H1 (cell line): ENCODE measurements around the gene HIVEP3. TPM values are rescaled to one million over a fixed set of nuclear protein-coding genes. Genes with fewer than 3 reads are reported as not detected.

Source experiments
- CTCF ChIA-PET: fragments of 300-600 bp; sonication (Branson Sonifier 250); formaldehyde crosslinking; loops from one replicate; lab custom pipeline; 2021; ENCODE audit not compliant: partially characterized antibody; lab: Charles Lee
- POLR2A ChIA-PET: fragments of 300-600 bp; sonication (Branson Sonifier 250); formaldehyde crosslinking; loops from one replicate; lab custom pipeline; 2021; ENCODE audit warnings: inconsistent platforms; ENCODE audit not compliant: partially characterized antibody; lab: Charles Lee
- DNase-seq, 2 experiments: peaks; one replicate each; pipeline versions ENCODE4 v3.0.0 to v3.0.0-alpha.2; 2010 to 2022; ENCODE audit warnings: low spot score in 2 of 2, low read depth in 1 of 2, mixed read lengths in 1 of 2
- FAIRE-seq: peaks from 2 replicates; lab custom pipeline; 2011; peaks lifted over from hg19 to GRCh38; lab: Jason Lieb, UNC
- H2AFZ ChIP-seq: 2 replicates; pipeline ENCODE4 v1.8.1; 2012; ENCODE audit warnings: low read length, inconsistent platforms
- H2AK5ac ChIP-seq: 2 replicates; pipeline ENCODE4 v1.6.1; 2013; ENCODE audit warnings: low read depth, low read length
- H2BK120ac ChIP-seq: replicated peaks from 2 replicates; pipeline ENCODE3; 2013; ENCODE audit warnings: low read depth, low read length, inconsistent platforms
- H2BK12ac ChIP-seq: 2 replicates; pipeline ENCODE4 v1.6.1; 2013; ENCODE audit warnings: low read depth, low read length
- H2BK15ac ChIP-seq: 2 replicates; pipeline ENCODE4 v1.6.1; 2013; ENCODE audit warnings: low read length
- H2BK20ac ChIP-seq: 2 replicates; pipeline ENCODE4 v1.6.1; 2013; ENCODE audit warnings: low read length
- H2BK5ac ChIP-seq: 2 replicates; pipeline ENCODE4 v1.6.1; 2013; ENCODE audit warnings: low read depth, low read length
- H3K14ac ChIP-seq: 2 replicates; pipeline ENCODE4 v1.6.1; 2013; ENCODE audit warnings: inconsistent platforms; ENCODE audit not compliant: insufficient read length
- H3K18ac ChIP-seq: 2 replicates; pipeline ENCODE4 v1.6.1; 2013; ENCODE audit warnings: low read length; ENCODE audit errors: extremely low read depth
- H3K23ac ChIP-seq: 2 replicates; pipeline ENCODE4 v1.6.1; 2013; ENCODE audit warnings: inconsistent platforms; ENCODE audit not compliant: insufficient read length
- H3K23me2 ChIP-seq: 2 replicates; pipeline ENCODE4 v1.6.1; 2013; ENCODE audit warnings: low read depth, low read length
- H3K27ac ChIP-seq: 2 replicates; pipeline ENCODE4 v1.6.1; 2011; ENCODE audit warnings: low read depth, low read length, inconsistent platforms
- H3K27me3 ChIP-seq, 4 experiments: replicated peaks in 1 of 4; 1 replicate in 1 of 4; 2 replicates in 3 of 4; pipeline versions ENCODE4 v1.6.1 to v1.8.1; 2011 to 2013; ENCODE audit warnings: low read length in 3 of 4, mild to moderate bottlenecking in 3 of 4, inconsistent platforms in 2 of 4, mixed read lengths in 2 of 4, moderate library complexity in 1 of 4; ENCODE audit not compliant: control insufficient read depth in 3 of 4, insufficient read depth in 3 of 4; ENCODE audit errors: extremely low read depth in 1 of 4
- H3K36me3 ChIP-seq, 4 experiments: 2 replicates each; pipeline versions ENCODE4 v1.6.1 to v1.8.1; 2011 to 2013; ENCODE audit warnings: mild to moderate bottlenecking in 4 of 4, low read length in 3 of 4, moderate library complexity in 2 of 4, control low read depth in 1 of 4, inconsistent platforms in 1 of 4; ENCODE audit not compliant: insufficient read depth in 4 of 4, control insufficient read depth in 2 of 4
- H3K4ac ChIP-seq: replicated peaks from 2 replicates; pipeline ENCODE3; 2013; ENCODE audit warnings: low read length, low read depth, mixed read lengths, inconsistent platforms; ENCODE audit not compliant: insufficient read length
- H3K4me1 ChIP-seq, 4 experiments: replicated peaks in 1 of 4; 1 replicate in 1 of 4; 2 replicates in 3 of 4; pipeline versions ENCODE4 v1.6.1 to v1.8.1; 2011 to 2013; ENCODE audit warnings: low read length in 3 of 4, inconsistent platforms in 2 of 4, mixed read lengths in 1 of 4; ENCODE audit not compliant: insufficient read depth in 4 of 4, control insufficient read depth in 3 of 4
- H3K4me2 ChIP-seq, 2 experiments: 2 replicates each; pipeline versions ENCODE4 v1.6.1 to v1.8.1; 2011 to 2013; ENCODE audit warnings: low read depth in 2 of 2, low read length in 2 of 2, control low read depth in 1 of 2, inconsistent platforms in 1 of 2, mild to moderate bottlenecking in 1 of 2; ENCODE audit not compliant: insufficient read depth in 1 of 2
- H3K4me3 ChIP-seq, 4 experiments: fragments of 200-600, 300-600 bp in 1 of 4; sonication (generic), shearing (Covaris generic), sonication (Bioruptor Twin) in 1 of 4; 2 replicates each; pipeline versions ENCODE4 v1.5.1 to v1.8.1; 2011 to 2016; ENCODE audit warnings: low read length in 4 of 4, low read depth in 3 of 4, control low read depth in 2 of 4, inconsistent platforms in 2 of 4, mild to moderate bottlenecking in 2 of 4, mixed read lengths in 1 of 4, moderate library complexity in 1 of 4; ENCODE audit not compliant: insufficient read depth in 2 of 4; ENCODE audit errors: extremely low read depth in 1 of 4
- H3K56ac ChIP-seq: replicated peaks from 2 replicates; pipeline ENCODE3; 2013; ENCODE audit warnings: low read depth, mild to moderate bottlenecking, mixed read lengths, low read length, inconsistent platforms; ENCODE audit not compliant: insufficient read length
- H3K79me1 ChIP-seq: 2 replicates; pipeline ENCODE4 v1.6.1; 2013; ENCODE audit warnings: low read depth, low read length, control low read depth
- H3K79me2 ChIP-seq, 2 experiments: 2 replicates each; pipeline versions ENCODE4 v1.6.1 to v1.8.1; 2012 to 2013; ENCODE audit warnings: low read length in 2 of 2, mild to moderate bottlenecking in 2 of 2, inconsistent platforms in 1 of 2; ENCODE audit not compliant: insufficient read depth in 2 of 2, control insufficient read depth in 1 of 2
- H3K9ac ChIP-seq, 4 experiments: replicated peaks in 1 of 4; 1 replicate in 1 of 4; 2 replicates in 3 of 4; pipeline versions ENCODE4 v1.6.1 to v1.8.1; 2011 to 2013; ENCODE audit warnings: low read depth in 3 of 4, low read length in 3 of 4, control low read depth in 2 of 4, mild to moderate bottlenecking in 2 of 4, moderate library complexity in 2 of 4, inconsistent platforms in 1 of 4; ENCODE audit errors: extremely low read depth in 1 of 4
- H3K9me3 ChIP-seq, 2 experiments: 2 replicates each; pipeline versions ENCODE4 v1.6.1 to v1.8.1; 2012 to 2013; ENCODE audit warnings: mild to moderate bottlenecking in 2 of 2, moderate library complexity in 2 of 2, control low read depth in 1 of 2, inconsistent platforms in 1 of 2, low read depth in 1 of 2, low read length in 1 of 2, mixed read lengths in 1 of 2; ENCODE audit not compliant: insufficient read depth in 2 of 2
- H4K20me1 ChIP-seq, 2 experiments: replicated peaks in 1 of 2; 2 replicates each; pipeline versions ENCODE3 to v1.8.1; 2011 to 2013; ENCODE audit warnings: inconsistent platforms in 2 of 2, low read length in 2 of 2, mild to moderate bottlenecking in 1 of 2; ENCODE audit not compliant: insufficient read depth in 2 of 2, control insufficient read depth in 1 of 2
- H4K5ac ChIP-seq: 2 replicates; pipeline ENCODE4 v1.6.1; 2013; ENCODE audit warnings: low read length, low read depth, mixed read lengths, inconsistent platforms; ENCODE audit not compliant: insufficient read length
- H4K8ac ChIP-seq: 2 replicates; pipeline ENCODE4 v1.8.0; 2013; ENCODE audit warnings: mild to moderate bottlenecking, moderate library complexity, low read length, inconsistent platforms; ENCODE audit not compliant: insufficient read depth; ENCODE audit errors: extremely low read depth
- H4K91ac ChIP-seq: replicated peaks from 2 replicates; pipeline ENCODE3; 2013; ENCODE audit warnings: low read length, mixed read lengths, inconsistent platforms; ENCODE audit not compliant: insufficient read length
- CBX8 ChIP-seq: fragments of 300-800, 300-1000 bp; sonication (generic); IDR thresholded peaks from 2 replicates; pipeline ENCODE4 v1.7.1; 2016; ENCODE audit warnings: low read depth, low read length, borderline replicate concordance
- CREB1 ChIP-seq: IDR thresholded peaks from 2 replicates; pipeline ENCODE4 v1.6.1; 2012; ENCODE audit warnings: inconsistent platforms
- EP300 ChIP-seq, 2 experiments: IDR thresholded peaks; 1 replicate in 1 of 2; 2 replicates in 1 of 2; pipeline ENCODE4 v1.6.1; 2011 to 2012; ENCODE audit warnings: low read depth in 2 of 2, low read length in 2 of 2, mild to moderate bottlenecking in 2 of 2, borderline replicate concordance in 1 of 2, inconsistent platforms in 1 of 2, moderate library complexity in 1 of 2
- GTF2F1 ChIP-seq: IDR thresholded peaks from 2 replicates; pipeline ENCODE4 v1.6.1; 2012; ENCODE audit warnings: low read depth, low read length, improper control_type of control experiment, borderline replicate concordance
- HDAC6 ChIP-seq: IDR thresholded peaks from one replicate; pipeline ENCODE4 v1.7.1; 2012; ENCODE audit warnings: low read depth, mild to moderate bottlenecking, inconsistent platforms, low read length, moderate library complexity
- MAFK ChIP-seq: IDR thresholded peaks from 2 replicates; pipeline ENCODE4 v1.6.1; 2012; ENCODE audit warnings: low read depth, mild to moderate bottlenecking, improper control_type of control experiment, low read length
- NANOG ChIP-seq: IDR thresholded peaks from 2 replicates; pipeline ENCODE4 v1.6.1; 2011; ENCODE audit warnings: low read length, low read depth, mild to moderate bottlenecking, inconsistent platforms; ENCODE audit not compliant: insufficient read depth, poor library complexity, severe bottlenecking
- POLR2AphosphoS5 ChIP-seq: IDR thresholded peaks from 2 replicates; pipeline ENCODE4 v1.6.1; 2011; ENCODE audit warnings: low read depth, low read length
- RBBP5 ChIP-seq: IDR thresholded peaks from 2 replicates; pipeline ENCODE4 v1.7.1; 2012; ENCODE audit warnings: low read depth, mild to moderate bottlenecking, inconsistent platforms, low read length, moderate library complexity, borderline replicate concordance
- RXRA ChIP-seq: IDR thresholded peaks from 2 replicates; pipeline ENCODE4 v1.6.1; 2011; ENCODE audit warnings: low read depth, mild to moderate bottlenecking, low read length, moderate library complexity; ENCODE audit not compliant: insufficient read depth
- SIN3A ChIP-seq, 2 experiments: IDR thresholded peaks in 1 of 2; conservative IDR thresholded peaks in 1 of 2; 2 replicates each; pipeline ENCODE4 v1.6.1; 2011 to 2012; ENCODE audit warnings: low read length in 2 of 2, improper control_type of control experiment in 1 of 2, low read depth in 1 of 2, mild to moderate bottlenecking in 1 of 2
- SUZ12 ChIP-seq: fragments of 200-600 bp; sonication (generic); IDR thresholded peaks from 2 replicates; pipeline ENCODE4 v1.6.1; 2012; ENCODE audit warnings: mild to moderate bottlenecking, inconsistent platforms, low read length, moderate library complexity, mixed read lengths
- TAF7 ChIP-seq: optimal IDR thresholded peaks from 2 replicates; pipeline ENCODE3; 2011; ENCODE audit warnings: low read depth, mild to moderate bottlenecking, inconsistent platforms, low read length, moderate library complexity, borderline replicate concordance
- WGBS, 2 experiments: shearing (Covaris generic) in 1 of 2; methylation state at CpG; one replicate each; pipeline versions ENCODE4 v1.1.6 to v1.1.7; 2013 to 2015; ENCODE audit warnings: low lambda C conversion rate in 2 of 2, mixed read lengths in 2 of 2, inconsistent platforms in 1 of 2, low coverage in 1 of 2, missing lambda C conversion rate in 1 of 2; ENCODE audit not compliant: insufficient replicate concordance in 2 of 2, insufficient coverage in 1 of 2, insufficient read length in 1 of 2; ENCODE audit errors: extremely low coverage in 1 of 2, missing lambda C conversion rate in 1 of 2; 5-methylcytosine and 5-hydroxymethylcytosine counted together
- polyA plus RNA-seq, 7 experiments: library from polyadenylated mRNA; depleted of rRNA in 3 of 7; stranded (reverse) in 5 of 7; unstranded in 2 of 7; fragments of >200 nt in 5 of 7; fragments of 200-250 nt in 2 of 7; gene quantifications; 1 replicate in 5 of 7; 2 replicates in 1 of 7; 4 replicates in 1 of 7; pipeline versions ENCODE4 v1.2.1 to v1.2.3, GENCODE V29; 2011 to 2013; ENCODE audit warnings: missing spikeins in 2 of 7, mixed read lengths in 2 of 7
- total RNA-seq: library from RNA; stranded (reverse); fragmentation: NEBNext Ultra II Directional; extraction: Animal tissue kit (Norgen Biotek cat#: 25700); gene quantifications from 2 replicates; pipeline ENCODE4 v1.2.1, GENCODE V29; 2021

HIVEP3 gene
- total and polyA plus RNA-seq, 2 of the 8 experiments (the other 6 are each of a cell fraction or from before 2014, with no cell fraction given) = 0.24 to 0.69 TPM

DNA sequence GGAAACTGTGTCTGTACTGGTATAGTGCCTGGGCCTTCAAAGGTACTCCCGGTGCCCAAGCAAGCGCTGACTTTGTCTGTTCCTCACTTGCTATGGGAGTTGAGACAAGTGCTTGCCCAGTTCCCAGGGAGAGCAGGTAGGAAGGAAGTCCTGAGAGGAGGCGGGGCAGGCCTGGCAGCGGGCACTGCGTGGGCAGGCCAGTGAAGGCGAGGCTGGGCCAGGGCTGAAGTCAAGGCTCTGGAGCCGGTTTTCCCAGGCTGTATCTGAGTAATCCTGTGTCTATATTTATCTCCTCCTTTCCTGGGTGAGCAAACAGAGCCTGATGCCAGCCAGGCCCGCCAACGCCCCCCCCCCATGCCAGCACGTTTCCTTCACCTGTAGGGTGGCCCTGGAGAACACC is 418.3 kb downstream of the HIVEP3 start:
- Histone ChIP-seq H2BK20ac (no peak overlapping the region), H3K14ac (no peak overlapping the region), H3K4ac (no peak overlapping the region), H4K91ac (no peak overlapping the region), H3K56ac (no peak overlapping the region), H2AFZ (no peak overlapping the region), H4K20me1 (no peaks in the 10 kb centered on the region), H2BK5ac (no peak overlapping the region), H3K9me3 (no peaks in the 10 kb centered on the region), H3K4me2 (no peak overlapping the region), H2BK120ac (no peak overlapping the region), H3K79me2 (no peaks in the 10 kb centered on the region), H2AK5ac (no peak overlapping the region), H2BK15ac (no peak overlapping the region), H3K79me1 (no peaks in the 10 kb centered on the region), H3K9ac (no peak overlapping the region), H3K18ac (no peak overlapping the region), H3K36me3 (no peaks in the 10 kb centered on the region; a peak in 1 of 8 replicates), H4K5ac (no peak overlapping the region), H3K4me1 (peaks cover 0 to 20% (median 13%) of the 10 kb centered on the region in 4 experiments; a peak in 6 of 7 replicates), H3K23ac (no peak overlapping the region), H4K8ac (no peak overlapping the region), H3K27ac (no peak overlapping the region; the same call in 1 of the 2 replicates), H3K27me3 (peaks cover 0 to 13% (median 11%) of the 10 kb centered on the region in 4 experiments; a peak in 3 of 7 replicates), H3K23me2 (peaks cover 4% of the 10 kb centered on the region; the same call in 1 of the 2 replicates), H3K4me3 (no peak overlapping the region), H2BK12ac (no peak overlapping the region)
- ChIA-PET CTCF (interaction anchor here (0.6 to 7.5 kb wide), 6 partner anchors 8 to 725 kb away, joined by 3 to 85 read pairs (median 5); no protein-coding TSS in a partner anchor), POLR2A (no interaction called here)
- TF ChIP-seq SUZ12 (no peak), GTF2F1 (no peak), TAF7 (no peak), RXRA (no peak), SIN3A (conservative IDR thresholded peaks at IDR 0.05 in 1 of 2, IDR thresholded peaks at IDR 0.05 in 1 of 2; ENCODE audit: low read depth in 1 of 2, low read length in 2 of 2) (no peak), RBBP5 (no peak), NANOG (no peak), MAFK (no peak), CBX8 (no peak), EP300 (IDR thresholded peaks at IDR 0.05; ENCODE audit: borderline replicate concordance in 1 of 2, low read depth in 2 of 2, low read length in 2 of 2) (no peak), HDAC6 (no peak), CREB1 (no peak), POLR2AphosphoS5 (no peak)
- FAIRE-seq (no peak), DNase-seq (no peak)
- WGBS, 2 experiments = 86% methylated on average over 9 of the region's 10 CpGs; no CpG with 5 or more reads in 1 of the 2 experiments
